Epithelial cell of proximal tubule (primary cell): ENCODE results near the gene EFHD2. TPM values are rescaled to one million over a fixed set of nuclear protein-coding genes. Genes with fewer than 3 reads are reported as not detected.
"Not testable (repeated sequence)": the region's sequence is repeated elsewhere in the genome, so short reads cannot be mapped to it uniquely, and the experiment has no call there.

ENCODE experiments used
- DNase-seq: peaks from one replicate; pipeline ENCODE4 v3.0.0-alpha.2; 2011; ENCODE audit warnings: low read depth
- H3K4me3 ChIP-seq: 2 replicates; pipeline ENCODE4 v1.5.1; 2011; ENCODE audit warnings: low read depth, mild to moderate bottlenecking, low read length
- CTCF ChIP-seq: conservative IDR thresholded peaks from 2 replicates; pipeline ENCODE4 v1.5.1; 2012; ENCODE audit warnings: low read depth, mild to moderate bottlenecking, low read length
- total RNA-seq: library from RNA; depleted of rRNA; stranded (reverse); fragments of >200 nt; gene quantifications from 2 replicates; pipeline ENCODE4 v1.2.3, GENCODE V29; 2015

EFHD2 gene
- total RNA-seq, 1 donor from 2014 or later: 122 TPM

- no peak for DNase-seq
- no peak for TF ChIP-seq CTCF
These were observed 39.4 kb upstream of the EFHD2 start for GRCh38 chr1:15370268-15370667.

GRCh38 chr1:15370781-15371520, 38.7 kb upstream of the EFHD2 start:
- no peak for TF ChIP-seq CTCF
- no peak for DNase-seq
- no peak overlapping the region for H3K4me3 ChIP-seq

More at GRCh38 chr1:15370268-15370667, 39.4 kb upstream of the EFHD2 start:
- no peak overlapping the region for H3K4me3 ChIP-seq

GRCh38 chr1:15371610-15372545, 37.8 kb upstream of the EFHD2 start:
- DNase-seq: no peak
- H3K4me3 ChIP-seq: no peak overlapping the region
- TF ChIP-seq CTCF: no peak

GRCh38 chr1:15378729-15379128, 31.0 kb upstream of the EFHD2 start:
- no peak for DNase-seq
- no peak for TF ChIP-seq CTCF
- H3K4me3 ChIP-seq: no peak overlapping the region

- DNase-seq, H3K4me3 ChIP-seq: not testable (repeated sequence)
These were observed 30.5 kb upstream of the EFHD2 start for GRCh38 chr1:15379151-15379550.

- DNase-seq: no peak
- no peak overlapping the region for H3K4me3 ChIP-seq
- no peak for TF ChIP-seq CTCF
These were observed 28.8 kb upstream of the EFHD2 start for GRCh38 chr1:15380601-15381508.
